A549 (cell line): ENCODE data around the gene GNB1. TPM values are rescaled to one million over a fixed set of nuclear protein-coding genes. Genes with fewer than 3 reads are reported as not detected.

Experiments used
- ATAC-seq, 2 experiments: fragments of 200-7000 bp in 1 of 2; fragments of >200 bp in 1 of 2; cut with Nextera tagmentation in 1 of 2; cut with Tn5 transposase in 1 of 2; 3 replicates each; pipeline versions ENCODE4 v1.8.0 to v1.9.1; 2018 to 2020; ENCODE audit warnings: mild to moderate bottlenecking in 1 of 2, moderate library complexity in 1 of 2
- CTCF ChIA-PET: fragments of 300-600 bp; sonication (Branson Sonifier 250); formaldehyde crosslinking; extraction: SDS; loops from one replicate; lab custom pipeline; 2021; ENCODE audit warnings: antibody characterized with exemption, inconsistent platforms; lab: Yijun Ruan, JAX
- POLR2A ChIA-PET: fragments of 350-600 bp; formaldehyde crosslinking; extraction: SDS; loops from one replicate; lab custom pipeline; 2021; ENCODE audit warnings: antibody characterized with exemption, inconsistent platforms; lab: Yijun Ruan, JAX
- DNase-seq, 2 experiments: peaks; one replicate each; pipeline versions ENCODE4 v3.0.0 to v3.0.0-alpha.2; 2011 to 2016; ENCODE audit warnings: low read depth in 1 of 2, low spot score in 1 of 2
- FAIRE-seq: peaks from 2 replicates; lab custom pipeline; 2011; peaks lifted over from hg19 to GRCh38; lab: Jason Lieb, UNC
- H3K27ac ChIP-seq, 2 experiments: fragments of >200 bp; sonication (Bioruptor Twin); formaldehyde crosslinking; 3 replicates each; pipeline ENCODE4 v1.5.1; 2016 to 2017
- H3K4me1 ChIP-seq: fragments of >200 bp; sonication (Bioruptor Twin); formaldehyde crosslinking; 3 replicates; pipeline ENCODE4 v1.6.1; 2016
- H3K4me2 ChIP-seq: fragments of >200 bp; sonication (Bioruptor Twin); formaldehyde crosslinking; 3 replicates; pipeline ENCODE4 v1.6.1; 2016
- H3K4me3 ChIP-seq: fragments of >200 bp; sonication (Bioruptor Twin); formaldehyde crosslinking; 3 replicates; pipeline ENCODE4 v1.5.1; 2016
- H3K9me3 ChIP-seq: fragments of >200 bp; sonication (Bioruptor Twin); formaldehyde crosslinking; 3 replicates; pipeline ENCODE4 v1.6.1; 2016
- CEBPB ChIP-seq, 2 experiments: fragments of >200 bp in 1 of 2; sonication (Bioruptor Twin) in 1 of 2; formaldehyde crosslinking in 1 of 2; IDR thresholded peaks; 2 replicates each; pipeline ENCODE4 v1.6.1; 2012 to 2016
- CHD2 ChIP-seq: fragments of 150-350 bp; IDR thresholded peaks from 2 replicates; pipeline ENCODE4 v1.6.1; 2014; ENCODE audit warnings: low read length; ENCODE audit not compliant: partially characterized antibody
- FOSB ChIP-seq: fragments of 250-450 bp; sonication (Bioruptor Pico); IDR thresholded peaks from 2 replicates; pipeline ENCODE4 v1.5.0; 2020; ENCODE audit warnings: mild to moderate bottlenecking, moderate library complexity
- GATA3 ChIP-seq: IDR thresholded peaks from 2 replicates; pipeline ENCODE4 v1.6.1; 2012; ENCODE audit warnings: borderline replicate concordance
- HDAC2 ChIP-seq: fragments of 200-600 bp; sonication (generic); IDR thresholded peaks from 2 replicates; pipeline ENCODE4 v1.6.1; 2016
- HOXB13 ChIP-seq: fragments of 250-450 bp; sonication (Bioruptor Pico); IDR thresholded peaks from 2 replicates; pipeline ENCODE4 v1.5.0; 2020; ENCODE audit warnings: low read depth, mild to moderate bottlenecking, moderate library complexity
- HOXB5 ChIP-seq: fragments of 250-450 bp; sonication (Bioruptor Pico); IDR thresholded peaks from 2 replicates; pipeline ENCODE4 v1.5.0; 2020; ENCODE audit warnings: mild to moderate bottlenecking, moderate library complexity
- KDM1A ChIP-seq: fragments of 200-600 bp; sonication (generic); IDR thresholded peaks from 2 replicates; pipeline ENCODE4 v1.6.1; 2016; ENCODE audit warnings: low read depth, mild to moderate bottlenecking
- MAFK ChIP-seq: fragments of 450-650 bp; IDR thresholded peaks from 2 replicates; pipeline ENCODE4 v1.6.1; 2014; ENCODE audit not compliant: partially characterized antibody
- POLR2AphosphoS2 ChIP-seq: conservative IDR thresholded peaks from 2 replicates; pipeline ENCODE4 v1.6.1; 2012; ENCODE audit warnings: low read length, improper control_type of control experiment, inconsistent platforms
- RAD21 ChIP-seq, 2 experiments: fragments of >200 bp in 1 of 2; sonication (Bioruptor Twin) in 1 of 2; formaldehyde crosslinking in 1 of 2; IDR thresholded peaks in 1 of 2; conservative IDR thresholded peaks in 1 of 2; 2 replicates in 1 of 2; 3 replicates in 1 of 2; pipeline ENCODE4 v1.6.1; 2012 to 2018; ENCODE audit warnings: inconsistent platforms in 1 of 2
- RCOR1 ChIP-seq: fragments of 150-350 bp; IDR thresholded peaks from 2 replicates; pipeline ENCODE4 v1.6.1; 2014; ENCODE audit warnings: antibody characterized with exemption, low read length, low read depth
- RNF2 ChIP-seq: fragments of 200-600 bp; sonication (generic); IDR thresholded peaks from 2 replicates; pipeline ENCODE4 v1.6.1; 2016; ENCODE audit warnings: low read depth, mild to moderate bottlenecking, antibody characterized with exemption, moderate library complexity, borderline replicate concordance
- SREBF2 ChIP-seq: fragments of 450-650 bp; IDR thresholded peaks from 2 replicates; pipeline ENCODE4 v1.6.1; 2014; ENCODE audit warnings: mild to moderate bottlenecking, moderate library complexity
- TP53 ChIP-seq: fragments of 250-450 bp; sonication (Bioruptor Pico); IDR thresholded peaks from 2 replicates; pipeline ENCODE4 v1.5.0; 2021; ENCODE audit warnings: mild to moderate bottlenecking, moderate library complexity
- WGBS: methylation state at CpG from one replicate; pipeline ENCODE4 v1.1.6; 2017; ENCODE audit errors: missing lambda C conversion rate; 5-methylcytosine and 5-hydroxymethylcytosine counted together
- polyA plus RNA-seq, 4 experiments: library from polyadenylated mRNA; depleted of rRNA in 3 of 4; stranded (reverse); fragments of >200 nt; fragmentation: RNase III in 1 of 4; extraction: RNeasy Plus Mini Kit Qiagen cat#74134 plus additional on column Dnase treatment in 1 of 4; gene quantifications; 2 replicates in 3 of 4; 3 replicates in 1 of 4; pipeline ENCODE4 v1.2.3, GENCODE V29; 2011 to 2017
- TF ChIP-seq, protein P1 (sequence below): fragments of >200 bp; sonication (Bioruptor Twin); formaldehyde crosslinking; IDR thresholded peaks from 2 replicates; pipeline ENCODE4 v1.6.1; 2016
- TF ChIP-seq, protein P2 (sequence below): IDR thresholded peaks from 2 replicates; pipeline ENCODE4 v1.6.1; 2012
- TF ChIP-seq, protein P3 (sequence below): fragments of >200 bp; sonication (Bioruptor Twin); formaldehyde crosslinking; IDR thresholded peaks from 3 replicates; pipeline ENCODE4 v1.5.1; 2016
- TF ChIP-seq, protein P4 (sequence below): IDR thresholded peaks from 2 replicates; pipeline ENCODE4 v1.6.1; 2012
- TF ChIP-seq, protein P5 (sequence below): fragments of 250-450 bp; sonication (Bioruptor Pico); IDR thresholded peaks from 2 replicates; pipeline ENCODE4 v1.5.0; 2020; ENCODE audit warnings: low read depth, mild to moderate bottlenecking, moderate library complexity

GNB1 gene
- polyA plus RNA-seq, 2 of the 4 experiments (the other 2 are of a cell fraction): 159 to 270 TPM

DNA sequence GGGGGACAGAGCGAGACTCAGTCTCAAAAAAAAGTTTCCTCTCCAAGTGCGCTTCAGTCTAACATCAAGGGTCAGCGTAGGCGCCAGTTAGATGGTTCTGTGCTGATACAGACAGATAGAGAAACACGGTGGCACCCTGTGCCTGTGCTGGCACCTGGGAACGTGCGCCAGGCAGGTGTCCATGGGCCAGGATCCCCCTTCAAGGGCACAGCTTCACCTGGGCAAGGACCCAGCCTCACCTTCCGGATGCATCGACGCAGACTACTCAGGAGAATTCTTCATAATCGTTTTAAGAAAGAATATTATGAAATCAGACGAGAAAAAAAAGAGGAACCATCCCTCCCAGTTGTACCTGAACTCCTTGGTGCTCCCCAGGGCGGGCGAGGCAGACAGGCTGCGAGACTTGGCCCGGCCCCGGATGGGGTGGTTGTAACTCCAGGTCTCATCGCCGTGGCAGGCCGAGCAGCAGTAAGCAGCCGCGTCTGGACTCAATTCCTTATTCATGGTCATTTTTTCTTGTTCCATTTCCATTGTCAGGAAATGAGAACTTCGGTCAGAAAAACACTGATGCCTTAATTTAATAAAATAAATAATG is 125.9 kb downstream of the GNB1 start (continued):
- no peak for TF ChIP-seq HOXB13 (CRISPR knock-in tag)

DNA sequence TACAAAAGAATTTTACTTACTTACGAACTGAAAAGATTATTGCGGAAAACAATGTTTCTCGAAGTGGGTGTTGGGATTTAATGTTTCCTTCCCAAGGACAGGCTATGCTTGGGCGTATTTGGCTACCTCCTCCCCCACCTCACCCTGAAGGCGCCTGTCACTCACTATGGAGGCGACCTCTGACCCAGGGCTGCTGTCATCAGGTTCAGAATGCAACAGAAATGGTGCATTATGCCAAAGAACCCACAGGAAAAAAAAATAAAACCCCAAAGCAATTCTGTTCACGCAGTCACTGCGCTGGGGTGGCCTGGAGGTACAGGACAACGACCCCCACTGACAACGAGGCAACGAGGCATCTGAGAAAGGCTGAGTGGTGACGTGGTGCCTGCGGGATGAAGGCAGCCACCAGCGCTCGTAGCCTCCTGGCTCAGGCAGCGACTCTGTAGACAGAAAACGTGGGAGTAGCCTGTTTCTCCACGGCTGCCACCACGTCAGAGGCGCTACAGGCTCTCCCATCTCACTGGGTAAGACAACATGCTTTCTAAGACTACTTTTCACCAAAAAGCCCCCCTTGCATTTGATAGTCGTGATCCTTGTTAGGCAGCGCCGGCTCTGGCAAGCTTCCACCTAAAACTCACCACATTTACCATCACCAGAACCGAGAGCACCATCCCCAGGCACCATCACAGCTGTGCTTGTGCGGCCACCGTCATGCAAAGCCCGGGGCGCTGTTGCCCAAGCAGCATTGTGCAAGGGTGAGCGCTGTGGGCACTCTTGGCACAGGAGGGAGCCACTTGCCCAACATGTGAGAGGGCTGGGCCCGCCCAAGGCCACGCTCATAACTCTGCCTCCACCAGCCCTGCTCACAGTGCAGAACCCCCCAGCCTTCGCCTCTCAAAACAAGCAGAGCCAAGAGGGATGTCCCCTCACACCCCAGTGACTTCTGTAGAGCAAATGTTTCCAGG is 126.9 kb downstream of the GNB1 start:
- Histone ChIP-seq H3K4me1 (peaks cover 23% of the 10 kb centered on the region), H3K4me2 (no peak overlapping the region), H3K9me3 (no peaks in the 10 kb centered on the region), H3K27ac (peak overlapping the region in 1 of 2 experiments; percentile 58; a peak in 2 of 6 replicates), H3K4me3 (no peak overlapping the region)
- ChIA-PET POLR2A (no interaction called here), CTCF (interaction anchor here (1.2 to 1.7 kb wide), 3 partner anchors 9 to 142 kb away, joined by 3 to 5 read pairs (median 4); no protein-coding TSS in a partner anchor)
- TF ChIP-seq, protein P1, sequence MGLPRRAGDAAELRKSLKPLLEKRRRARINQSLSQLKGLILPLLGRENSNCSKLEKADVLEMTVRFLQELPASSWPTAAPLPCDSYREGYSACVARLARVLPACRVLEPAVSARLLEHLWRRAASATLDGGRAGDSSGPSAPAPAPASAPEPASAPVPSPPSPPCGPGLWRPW: peak; percentile 37; the same call in 1 of the 2 replicates
- TF ChIP-seq, protein P2, sequence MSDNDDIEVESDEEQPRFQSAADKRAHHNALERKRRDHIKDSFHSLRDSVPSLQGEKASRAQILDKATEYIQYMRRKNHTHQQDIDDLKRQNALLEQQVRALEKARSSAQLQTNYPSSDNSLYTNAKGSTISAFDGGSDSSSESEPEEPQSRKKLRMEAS: 0 out of 2 replicates have a peak, but pooled peaks have one; percentile 23
- TF ChIP-seq GATA3: no peak
- no peak for TF ChIP-seq TP53 (CRISPR knock-in tag)
- no peak for TF ChIP-seq CHD2
- TF ChIP-seq RCOR1: no peak
- no peak for TF ChIP-seq HOXB5
- TF ChIP-seq FOSB (CRISPR knock-in tag): no peak
- no peak for TF ChIP-seq KDM1A
- TF ChIP-seq RAD21 (conservative IDR thresholded peaks at IDR 0.05 in 1 of 2, IDR thresholded peaks at IDR 0.05 in 1 of 2): peak; percentile 19 to 26; a peak in 2 of 5 replicates
- TF ChIP-seq, protein P3, sequence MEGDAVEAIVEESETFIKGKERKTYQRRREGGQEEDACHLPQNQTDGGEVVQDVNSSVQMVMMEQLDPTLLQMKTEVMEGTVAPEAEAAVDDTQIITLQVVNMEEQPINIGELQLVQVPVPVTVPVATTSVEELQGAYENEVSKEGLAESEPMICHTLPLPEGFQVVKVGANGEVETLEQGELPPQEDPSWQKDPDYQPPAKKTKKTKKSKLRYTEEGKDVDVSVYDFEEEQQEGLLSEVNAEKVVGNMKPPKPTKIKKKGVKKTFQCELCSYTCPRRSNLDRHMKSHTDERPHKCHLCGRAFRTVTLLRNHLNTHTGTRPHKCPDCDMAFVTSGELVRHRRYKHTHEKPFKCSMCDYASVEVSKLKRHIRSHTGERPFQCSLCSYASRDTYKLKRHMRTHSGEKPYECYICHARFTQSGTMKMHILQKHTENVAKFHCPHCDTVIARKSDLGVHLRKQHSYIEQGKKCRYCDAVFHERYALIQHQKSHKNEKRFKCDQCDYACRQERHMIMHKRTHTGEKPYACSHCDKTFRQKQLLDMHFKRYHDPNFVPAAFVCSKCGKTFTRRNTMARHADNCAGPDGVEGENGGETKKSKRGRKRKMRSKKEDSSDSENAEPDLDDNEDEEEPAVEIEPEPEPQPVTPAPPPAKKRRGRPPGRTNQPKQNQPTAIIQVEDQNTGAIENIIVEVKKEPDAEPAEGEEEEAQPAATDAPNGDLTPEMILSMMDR: 0 out of 3 replicates have a peak, but pooled peaks have one; percentile 5
- TF ChIP-seq, protein P4, sequence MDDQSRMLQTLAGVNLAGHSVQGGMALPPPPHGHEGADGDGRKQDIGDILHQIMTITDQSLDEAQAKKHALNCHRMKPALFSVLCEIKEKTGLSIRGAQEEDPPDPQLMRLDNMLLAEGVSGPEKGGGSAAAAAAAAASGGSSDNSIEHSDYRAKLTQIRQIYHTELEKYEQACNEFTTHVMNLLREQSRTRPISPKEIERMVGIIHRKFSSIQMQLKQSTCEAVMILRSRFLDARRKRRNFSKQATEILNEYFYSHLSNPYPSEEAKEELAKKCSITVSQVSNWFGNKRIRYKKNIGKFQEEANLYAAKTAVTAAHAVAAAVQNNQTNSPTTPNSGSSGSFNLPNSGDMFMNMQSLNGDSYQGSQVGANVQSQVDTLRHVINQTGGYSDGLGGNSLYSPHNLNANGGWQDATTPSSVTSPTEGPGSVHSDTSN: no peak
- TF ChIP-seq RNF2: no peak
- TF ChIP-seq HDAC2: no peak
- TF ChIP-seq, protein P5, sequence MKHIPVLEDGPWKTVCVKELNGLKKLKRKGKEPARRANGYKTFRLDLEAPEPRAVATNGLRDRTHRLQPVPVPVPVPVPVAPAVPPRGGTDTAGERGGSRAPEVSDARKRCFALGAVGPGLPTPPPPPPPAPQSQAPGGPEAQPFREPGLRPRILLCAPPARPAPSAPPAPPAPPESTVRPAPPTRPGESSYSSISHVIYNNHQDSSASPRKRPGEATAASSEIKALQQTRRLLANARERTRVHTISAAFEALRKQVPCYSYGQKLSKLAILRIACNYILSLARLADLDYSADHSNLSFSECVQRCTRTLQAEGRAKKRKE (CRISPR knock-in tag): no peak
- TF ChIP-seq MAFK: no peak
- no peak for TF ChIP-seq POLR2AphosphoS2
- TF ChIP-seq CEBPB (IDR thresholded peaks at IDR 0.05): peak; percentile 66 to 88; a peak in 3 of 4 replicates
- no peak for TF ChIP-seq SREBF2
- peak in 1 of 2 experiments; percentile 67 for DNase-seq
- no peak for FAIRE-seq
- WGBS: 81% methylated on average over 23 of the region's 32 CpGs
- peak; percentile 80 to 87 for ATAC-seq
